ENCODE data around the gene FOXJ3.

The FOXJ3 gene

GRCh38 chr1:42183210-42183956 is 151.7 kb downstream of the FOXJ3 start:
- DNase-seq, result no peak

- DNase-seq, result no peak
Observed at GRCh38 chr1:42181687-42182086, 153.3 kb downstream of the FOXJ3 start.

- no peak for DNase-seq
Observed at GRCh38 chr1:42179900-42180329, 155.1 kb downstream of the FOXJ3 start.

- no peak for DNase-seq
Observed at GRCh38 chr1:42179275-42179674, 155.8 kb downstream of the FOXJ3 start.

- no peak for DNase-seq
Observed at GRCh38 chr1:42178249-42178648, 156.8 kb downstream of the FOXJ3 start.

- no peak for DNase-seq
Observed at GRCh38 chr1:42177541-42177981, 157.5 kb downstream of the FOXJ3 start.

GRCh38 chr1:42176902-42177519 is 158.0 kb downstream of the FOXJ3 start:
- peak; percentile 9 for DNase-seq

- DNase-seq, result no peak
Observed at GRCh38 chr1:42175314-42176054, 159.6 kb downstream of the FOXJ3 start.

GRCh38 chr1:42173961-42174735 is 160.9 kb downstream of the FOXJ3 start:
- DNase-seq, result no peak

- DNase-seq, result peak; percentile 6
Observed at GRCh38 chr1:42173155-42173933, 161.7 kb downstream of the FOXJ3 start.

- no peak for DNase-seq
Observed at GRCh38 chr1:42172381-42173133, 162.5 kb downstream of the FOXJ3 start.

GRCh38 chr1:42171679-42172266 is 163.3 kb downstream of the FOXJ3 start:
- no peak for DNase-seq

- peak; percentile 59 for DNase-seq
Observed at GRCh38 chr1:42170779-42171621, 164.0 kb downstream of the FOXJ3 start.

GRCh38 chr1:42168763-42169162 is 166.3 kb downstream of the FOXJ3 start:
- no peak for DNase-seq

GRCh38 chr1:42168391-42168670 is 166.7 kb downstream of the FOXJ3 start:
- no peak for DNase-seq

GRCh38 chr1:42167611-42168390 is 167.2 kb downstream of the FOXJ3 start:
- no peak for DNase-seq

GRCh38 chr1:42165511-42166210 is 169.4 kb downstream of the FOXJ3 start:
- peak; percentile 70 for DNase-seq

GRCh38 chr1:42164551-42165420 is 170.2 kb downstream of the FOXJ3 start, which contains the start of gene GUCA2A:
Gene GUCA2A (minus strand): TSS chr1:42164745. CDS start chr1:42164712, 33 bp downstream.
- DNase-seq, result no peak
